ENCODE data around the gene MEF2C.

The MEF2C gene

GRCh38 chr5:88674356-88675167 lies 208.4 kb downstream of the MEF2C start:
- no peak for DNase-seq (ENCODE audit: low read depth in 3 of 3)

DNA sequence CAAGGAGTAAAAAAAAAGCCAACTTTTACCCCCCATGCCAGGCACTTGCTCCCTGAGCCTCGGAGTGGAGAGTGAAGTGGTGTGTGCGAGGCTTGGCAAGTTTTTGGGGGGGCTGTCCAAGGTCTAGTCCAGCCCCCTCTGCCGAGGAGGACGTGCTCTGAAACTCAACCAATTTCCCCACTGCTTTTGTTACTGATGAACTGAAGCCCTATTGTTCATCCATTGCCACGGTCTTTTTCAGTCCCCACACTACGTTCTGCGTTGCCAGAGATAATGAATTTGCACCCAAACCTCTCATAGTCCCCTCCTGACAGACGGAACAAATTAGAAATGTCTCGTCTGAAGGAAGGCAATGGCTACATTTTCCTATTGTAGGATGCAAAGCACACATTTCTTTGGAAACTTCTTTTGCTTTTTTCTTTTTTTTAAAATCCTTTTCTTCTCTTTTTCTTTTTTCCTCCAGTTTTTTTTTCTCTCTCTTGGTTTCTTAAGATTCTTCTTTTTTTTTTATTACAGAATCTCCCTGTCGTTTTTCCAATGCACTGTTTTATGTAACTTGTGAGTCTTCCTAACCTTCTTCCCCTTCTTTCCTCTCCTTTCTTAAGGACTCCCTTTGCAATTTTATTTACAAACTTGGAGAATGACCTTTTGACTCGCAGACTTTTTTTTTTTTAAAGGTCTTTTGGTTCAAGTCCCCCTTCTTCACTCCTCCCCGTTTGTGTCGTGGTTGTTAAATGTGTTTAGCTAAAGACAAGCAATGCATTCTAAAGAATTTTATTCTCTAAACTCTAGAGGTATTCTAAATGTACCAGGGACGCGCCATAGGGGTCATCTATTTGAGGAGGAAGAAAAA lies 209.5 kb downstream of the MEF2C start:
- no peak for DNase-seq (ENCODE audit: low read depth in 3 of 3)

- DNase-seq (ENCODE audit: low read depth in 3 of 3), result no peak
Observed at GRCh38 chr5:88672644-88673252, 210.2 kb downstream of the MEF2C start.

DNA sequence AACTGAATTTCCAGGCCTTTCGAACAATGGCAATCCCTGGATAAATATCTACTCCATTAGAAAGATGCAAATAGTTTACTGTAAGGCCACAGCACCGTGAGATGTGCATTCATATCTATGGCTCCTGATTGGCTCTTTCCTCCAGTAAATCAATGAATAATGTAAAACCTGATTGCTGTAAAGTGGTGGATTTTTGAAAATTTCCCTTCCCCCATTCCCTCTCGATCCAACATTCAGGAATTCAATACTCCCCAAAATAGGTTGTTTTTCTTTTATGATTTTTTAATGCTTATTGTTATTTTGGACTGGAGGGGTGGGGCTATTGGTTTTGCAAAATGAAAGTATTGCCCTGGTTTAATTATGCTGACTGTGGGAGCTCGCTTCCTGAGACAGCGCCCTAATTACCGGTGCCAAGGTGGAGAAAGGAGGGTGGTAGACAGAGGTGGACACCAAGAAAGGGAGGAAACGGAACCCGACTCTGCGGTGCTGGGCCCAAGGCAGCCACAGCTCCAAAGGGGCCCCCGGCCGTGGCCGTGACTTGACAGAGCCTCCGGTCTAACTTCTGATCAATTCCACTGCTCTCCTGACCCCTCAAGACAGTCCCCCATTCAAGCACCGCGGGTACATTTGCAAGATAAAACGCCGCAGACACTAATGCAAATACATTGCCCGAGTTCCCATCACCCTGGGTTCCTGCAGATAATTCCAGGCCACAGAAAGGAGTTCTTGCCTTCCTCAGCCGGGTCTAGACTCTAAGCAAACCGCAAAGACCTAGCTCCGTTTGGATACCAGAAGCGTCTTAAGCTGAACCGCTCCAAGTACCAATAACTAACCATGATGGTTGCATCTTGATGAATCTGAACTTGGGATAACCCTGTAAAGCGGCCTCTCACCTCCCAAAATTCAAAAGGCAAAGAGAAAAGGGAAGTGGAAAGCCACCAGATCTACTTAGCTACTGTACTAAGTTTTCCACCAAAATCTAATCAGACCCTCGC lies 211.2 kb downstream of the MEF2C start:
- no peak for DNase-seq (ENCODE audit: low read depth in 3 of 3)

GRCh38 chr5:88671106-88671504 lies 211.9 kb downstream of the MEF2C start:
- DNase-seq (ENCODE audit: low read depth in 3 of 3), result no peak

DNA sequence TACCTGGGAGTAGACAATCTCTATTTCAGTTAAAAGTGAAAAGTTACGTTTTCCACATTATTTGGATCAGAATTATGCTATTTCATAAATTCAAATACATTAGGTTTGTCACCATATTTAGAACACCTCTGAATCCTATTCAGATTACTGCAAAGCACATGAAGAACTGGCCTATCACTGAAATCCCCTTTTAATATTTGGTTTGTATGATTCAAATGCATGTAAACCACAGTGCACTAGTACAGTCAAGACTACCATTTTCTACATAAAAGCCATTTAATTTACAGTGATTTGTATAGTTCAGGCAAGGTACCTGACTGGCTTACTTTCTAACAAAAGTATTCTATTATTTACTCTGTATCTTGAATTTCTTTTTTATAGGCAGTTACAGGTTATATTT lies 212.5 kb downstream of the MEF2C start:
- no peak for DNase-seq (ENCODE audit: low read depth in 3 of 3)

GRCh38 chr5:88669371-88670050 lies 213.5 kb downstream of the MEF2C start:
- DNase-seq (ENCODE audit: low read depth in 3 of 3), result no peak

- no peak for DNase-seq (ENCODE audit: low read depth in 3 of 3)
Observed at GRCh38 chr5:88667496-88668201, 215.3 kb downstream of the MEF2C start.
